SK-N-MC (cell line): ENCODE data around the gene CCDC28B.

Source experiments
- DNase-seq: peaks from one replicate; pipeline ENCODE4 v3.0.0-alpha.2; 2011; ENCODE audit warnings: low read depth, low spot score
- H3K27ac ChIP-seq: fragments of 200-600 bp; sonication (generic); 2 replicates; pipeline ENCODE4 v1.5.1; 2016; ENCODE audit warnings: mixed run types
- H3K36me3 ChIP-seq: fragments of 200-600 bp; sonication (generic); 2 replicates; pipeline ENCODE4 v1.6.1; 2017; ENCODE audit warnings: antibody characterized with exemption, low read length, mixed read lengths; ENCODE audit not compliant: insufficient read depth
- H3K4me3 ChIP-seq: fragments of 200-600 bp; sonication (generic); 2 replicates; pipeline ENCODE4 v1.5.1; 2016
- H3K9ac ChIP-seq: fragments of 200-600 bp; sonication (generic); 2 replicates; pipeline ENCODE4 v1.8.0; 2017; ENCODE audit warnings: mixed run types, mixed read lengths; ENCODE audit not compliant: insufficient read length
- H3K9me3 ChIP-seq: fragments of 200-600 bp; sonication (generic); 2 replicates; pipeline ENCODE4 v1.6.1; 2017; ENCODE audit warnings: low read depth, mild to moderate bottlenecking, antibody characterized with exemption, low read length, moderate library complexity, mixed read lengths
- EZH2 ChIP-seq: fragments of 200-600 bp; sonication (generic); IDR thresholded peaks from one replicate; pipeline ENCODE4 v1.6.1; 2017; ENCODE audit warnings: antibody characterized with exemption
- FOXP2 ChIP-seq: optimal IDR thresholded peaks from 2 replicates; pipeline ENCODE3; 2011; ENCODE audit warnings: mild to moderate bottlenecking, moderate library complexity; ENCODE audit not compliant: insufficient read depth; ENCODE audit errors: extremely low read length, control extremely low read depth
- POLR2AphosphoS5 ChIP-seq: IDR thresholded peaks from 2 replicates; pipeline ENCODE4 v1.6.1; 2012; ENCODE audit warnings: mild to moderate bottlenecking, low read depth, low read length, borderline replicate concordance

The CCDC28B gene

DNA sequence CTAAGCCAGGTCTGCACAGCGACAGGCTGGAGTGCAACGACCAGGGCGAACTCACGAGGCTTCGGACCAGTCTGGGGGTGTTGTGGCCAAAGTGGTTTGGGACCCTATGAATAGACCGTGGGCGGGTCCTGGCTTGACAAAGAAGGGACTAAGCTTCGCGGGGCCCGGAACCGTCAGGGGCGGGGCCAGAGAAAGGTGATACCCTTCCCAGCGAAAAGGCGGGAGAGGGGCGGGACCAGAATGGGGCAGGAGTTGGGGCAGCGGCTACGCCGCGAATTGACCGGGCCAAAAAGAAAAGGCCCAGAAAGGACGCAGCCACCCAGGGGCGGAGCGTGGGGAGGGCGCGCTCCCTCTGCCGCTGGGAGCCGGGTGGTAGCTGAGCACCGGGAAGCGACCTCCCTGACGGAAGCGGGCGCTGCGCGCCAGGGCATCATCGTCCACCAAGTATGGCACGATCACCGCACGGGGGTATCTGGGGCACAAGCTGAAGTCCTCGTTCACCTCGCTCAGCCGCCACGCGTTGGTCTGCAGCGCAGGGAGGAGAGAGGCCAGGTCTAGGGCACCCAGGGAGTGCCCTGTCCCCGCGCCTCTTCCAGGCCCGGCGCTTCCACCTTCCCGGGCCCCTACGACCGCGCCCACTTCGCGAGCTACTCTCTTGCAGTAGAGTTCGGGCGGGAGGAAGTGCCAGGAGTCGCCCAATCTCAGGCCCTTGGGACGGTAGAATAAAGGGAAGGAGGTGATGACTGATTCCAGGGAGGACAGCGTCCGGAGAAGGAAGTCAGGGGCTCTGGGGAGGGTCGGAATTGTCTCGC, 40.0 kb downstream of the CCDC28B start:
- H3K9me3 ChIP-seq = no peaks in the 10 kb centered on the region
- H3K9ac ChIP-seq = no peak overlapping the region
- TF ChIP-seq POLR2AphosphoS5 (no peak), FOXP2 (no peak), EZH2 (no peak)
- H3K27ac ChIP-seq = no peak overlapping the region
- H3K4me3 ChIP-seq = peak overlapping the region; percentile 48
- H3K36me3 ChIP-seq = no peaks in the 10 kb centered on the region
- DNase-seq = no peak

DNA sequence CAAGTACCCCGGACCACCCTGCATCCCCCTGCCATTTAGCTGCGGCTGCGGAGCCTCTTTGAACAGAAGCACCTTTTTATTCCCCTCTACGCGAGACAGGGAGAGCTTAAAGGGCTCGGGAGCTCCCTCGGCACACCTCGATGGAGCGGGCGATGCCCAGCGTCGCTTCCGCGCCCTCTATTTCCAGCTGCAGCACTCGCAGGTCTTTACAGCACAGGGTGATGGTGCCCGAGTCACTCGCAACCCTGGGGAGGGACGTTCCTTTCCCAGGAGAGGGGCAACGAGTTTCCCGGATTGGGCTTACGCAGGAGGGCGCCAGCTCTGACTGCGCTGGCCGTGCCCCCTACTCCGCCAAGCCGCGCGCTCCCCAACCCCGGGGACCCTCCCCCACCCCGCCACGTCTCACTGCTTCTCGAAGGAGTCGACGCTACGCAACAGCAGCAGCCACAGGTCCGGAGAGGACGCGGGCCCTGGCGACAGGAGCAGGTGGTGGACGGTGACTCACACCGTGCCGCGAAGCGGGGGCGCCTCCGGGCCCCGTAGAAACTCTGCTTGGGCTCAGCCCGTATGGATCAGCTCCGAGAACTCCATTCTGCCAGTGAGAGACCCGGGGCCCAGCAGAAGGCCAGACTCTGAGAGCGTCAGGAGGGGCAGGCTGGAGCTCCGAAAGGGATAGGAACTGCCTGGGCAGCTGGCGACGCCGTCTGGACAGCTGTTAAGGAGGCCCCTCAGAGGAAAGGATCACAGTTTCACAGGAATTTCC, 40.8 kb downstream of the CCDC28B start:
- H3K4me3 ChIP-seq = peak overlapping the region; percentile 48; the same call in 1 of the 2 replicates
- H3K9ac ChIP-seq = no peak overlapping the region
- no peak for DNase-seq
- TF ChIP-seq FOXP2 = no peak
- no peak for TF ChIP-seq EZH2
- TF ChIP-seq POLR2AphosphoS5 = no peak
- H3K9me3 ChIP-seq = no peaks in the 10 kb centered on the region
- H3K27ac ChIP-seq = no peak overlapping the region
- H3K36me3 ChIP-seq = no peaks in the 10 kb centered on the region

DNA sequence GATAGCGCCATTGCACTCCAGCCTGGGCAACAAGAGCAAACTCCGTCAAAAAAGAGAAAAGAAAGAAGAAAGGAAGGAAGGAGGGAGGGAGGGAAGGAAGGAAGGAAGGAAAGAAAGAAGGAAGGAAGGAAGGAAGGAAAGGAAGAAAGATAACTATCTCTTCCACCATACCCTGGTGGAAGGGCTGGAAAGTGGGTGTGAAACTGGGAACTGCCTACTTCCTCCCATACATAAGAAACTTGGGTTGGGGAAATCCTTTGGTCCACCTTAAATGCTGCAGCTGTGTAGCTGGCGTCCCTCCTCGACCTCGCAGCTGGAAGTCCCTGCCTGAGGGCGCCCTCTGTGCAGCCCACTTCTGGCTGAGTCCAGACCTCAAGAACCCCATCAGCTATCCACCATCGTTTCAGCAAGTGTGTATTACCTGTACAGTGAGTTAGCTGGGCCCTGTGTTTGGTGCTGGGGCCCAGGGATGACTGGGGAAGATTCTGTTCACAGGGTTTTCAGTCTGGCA, 42.0 kb downstream of the CCDC28B start:
- DNase-seq = no peak
- no peak overlapping the region for H3K9ac ChIP-seq

DNA sequence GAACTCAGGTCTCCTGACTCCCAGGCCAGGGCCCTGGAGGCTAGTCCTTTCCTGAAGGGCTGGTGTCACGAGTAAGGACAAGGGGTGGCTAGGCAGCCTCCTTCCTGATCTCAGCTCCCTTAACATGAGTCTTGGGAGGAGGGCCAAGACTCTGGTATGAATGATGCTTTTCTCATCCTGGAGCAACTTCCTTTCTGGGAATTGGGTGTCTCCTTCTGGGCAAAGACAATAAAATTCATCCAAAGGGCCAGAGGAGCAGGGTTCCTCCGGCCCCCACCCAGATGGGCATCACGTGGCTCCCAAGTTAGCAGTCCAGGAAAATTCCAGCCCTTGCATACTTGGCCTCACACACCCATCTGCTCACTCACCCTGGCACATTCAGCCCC, 46.5 kb downstream of the CCDC28B start, which contains the start of gene FAM167B:
Gene FAM167B (plus strand): TSS at position 335 of the 386 bp plus-strand sequence. CDS start 200 bp downstream, outside the sequence.
- DNase-seq = no peak

More for the DNA sequence above, 42.0 kb downstream of the CCDC28B start:
- Histone ChIP-seq H3K4me3 (no peak overlapping the region), H3K36me3 (no peaks in the 10 kb centered on the region), H3K27ac (no peak overlapping the region), H3K9me3 (no peaks in the 10 kb centered on the region)
- TF ChIP-seq EZH2 (no peak), FOXP2 (no peak), POLR2AphosphoS5 (no peak)

DNA sequence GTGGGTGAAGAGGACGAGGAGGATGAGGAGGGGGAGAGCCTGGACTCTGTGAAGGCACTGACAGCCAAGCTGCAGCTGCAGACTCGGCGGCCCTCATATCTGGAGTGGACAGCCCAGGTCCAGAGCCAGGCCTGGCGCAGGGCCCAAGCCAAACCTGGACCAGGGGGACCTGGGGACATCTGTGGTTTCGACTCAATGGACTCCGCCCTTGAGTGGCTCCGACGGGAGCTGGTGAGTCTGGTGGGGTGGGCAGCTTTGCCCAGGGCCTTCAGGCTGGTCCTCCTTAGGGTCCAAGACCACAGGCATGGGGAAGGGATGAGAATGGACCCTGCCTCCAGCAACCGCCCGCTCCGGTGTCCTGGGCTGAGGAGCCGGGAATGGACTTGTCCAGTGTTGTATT, 47.1 kb downstream of the CCDC28B start:
- no peak for DNase-seq
- TF ChIP-seq FOXP2 (no peak), POLR2AphosphoS5 (no peak), EZH2 (no peak)
- H3K27ac ChIP-seq = no peak overlapping the region
- H3K9ac ChIP-seq = no peak overlapping the region
- no peak overlapping the region for H3K4me3 ChIP-seq
- H3K9me3 ChIP-seq = no peaks in the 10 kb centered on the region
- H3K36me3 ChIP-seq = no peaks in the 10 kb centered on the region

More for the DNA sequence above, 46.5 kb downstream of the CCDC28B start, which contains the start of gene FAM167B:
- H3K9ac ChIP-seq = no peak within 1 kb of the TSS
- no peaks in the 10 kb centered on the region for H3K36me3 ChIP-seq
- no peaks in the 10 kb centered on the region for H3K9me3 ChIP-seq
- no peak within 1 kb of the TSS for H3K4me3 ChIP-seq
- TF ChIP-seq FOXP2 (no peak), EZH2 (no peak), POLR2AphosphoS5 (no peak)
- no peak within 1 kb of the TSS for H3K27ac ChIP-seq

DNA sequence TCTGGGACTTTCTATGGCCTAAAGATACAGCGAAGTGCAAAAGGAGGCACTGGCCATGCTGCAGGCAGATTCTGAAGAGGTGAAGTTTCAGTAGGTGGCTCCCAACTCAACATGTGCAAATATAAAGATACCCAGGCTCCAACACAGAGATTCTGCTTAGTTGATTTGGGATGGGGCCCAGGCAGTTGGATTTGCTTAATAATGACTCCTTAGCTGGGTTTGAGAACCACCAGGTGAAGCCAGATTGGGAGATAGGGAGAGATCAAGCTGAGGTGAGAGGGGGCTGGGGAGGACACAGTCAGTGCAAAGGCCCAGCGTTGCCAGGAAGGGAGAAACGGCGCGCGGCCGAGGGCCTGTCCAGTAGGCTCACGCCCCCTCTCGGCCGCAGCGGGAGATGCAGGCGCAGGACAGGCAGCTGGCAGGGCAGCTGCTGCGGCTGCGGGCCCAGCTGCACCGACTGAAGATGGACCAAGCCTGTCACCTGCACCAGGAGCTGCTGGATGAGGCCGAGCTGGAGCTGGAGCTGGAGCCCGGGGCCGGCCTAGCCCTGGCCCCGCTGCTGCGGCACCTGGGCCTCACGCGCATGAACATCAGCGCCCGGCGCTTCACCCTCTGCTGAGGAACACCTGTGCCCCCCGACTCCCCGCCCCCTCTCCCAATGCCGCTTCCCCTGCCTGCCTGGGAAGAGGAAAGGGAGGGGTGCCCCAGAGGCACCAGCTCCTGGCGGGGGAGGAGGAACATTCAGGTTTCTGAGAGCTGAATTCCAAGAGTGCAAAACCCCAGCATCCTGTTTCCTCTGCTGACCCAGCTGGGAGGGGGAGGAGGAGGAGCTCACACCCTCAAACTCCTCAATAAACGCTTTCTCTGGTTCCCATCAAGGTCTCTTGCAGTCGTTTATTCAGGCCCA, 47.8 kb downstream of the CCDC28B start:
- TF ChIP-seq POLR2AphosphoS5 (no peak), EZH2 (no peak), FOXP2 (no peak)
- no peak overlapping the region for H3K4me3 ChIP-seq
- no peak overlapping the region for H3K9ac ChIP-seq
- no peak overlapping the region for H3K27ac ChIP-seq
- H3K36me3 ChIP-seq = no peaks in the 10 kb centered on the region
- DNase-seq = no peak
- no peaks in the 10 kb centered on the region for H3K9me3 ChIP-seq

DNA sequence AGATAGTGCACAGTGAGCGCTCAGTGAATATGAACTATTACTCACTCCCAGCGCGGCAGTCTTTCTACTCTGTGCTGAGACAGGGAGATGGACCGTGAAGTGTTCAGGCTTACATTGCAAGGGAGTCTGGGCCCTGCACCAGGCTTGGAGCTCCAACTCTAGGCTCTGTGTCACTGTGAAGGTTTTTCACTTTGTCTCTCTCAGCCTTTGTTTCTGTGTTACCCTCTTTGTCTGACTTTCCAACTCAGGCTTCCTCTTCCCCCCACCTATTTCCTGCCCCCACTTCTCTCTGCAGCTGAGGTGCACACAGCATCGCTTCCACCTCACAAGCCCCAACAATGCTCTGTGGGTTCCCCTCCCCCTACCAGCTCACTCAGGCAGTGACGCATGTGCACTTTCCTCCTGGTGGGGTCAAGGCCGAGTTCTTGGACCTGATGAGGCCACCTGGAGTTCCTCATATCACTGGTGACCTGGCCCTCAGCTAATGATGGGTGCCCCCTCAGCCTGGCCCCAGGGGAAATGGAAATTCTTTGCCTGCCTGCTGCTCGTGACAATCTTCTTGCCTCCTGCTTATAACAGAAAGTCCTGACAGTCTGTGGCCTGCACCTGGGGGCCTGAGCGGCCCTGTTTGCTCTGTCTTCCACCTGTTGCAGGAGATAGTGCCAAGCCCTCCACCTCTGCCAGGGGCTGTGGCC, 49.6 kb downstream of the CCDC28B start:
- H3K36me3 ChIP-seq = no peaks in the 10 kb centered on the region
- no peak for DNase-seq
- H3K4me3 ChIP-seq = no peak overlapping the region
- H3K9ac ChIP-seq = no peak overlapping the region
- no peak overlapping the region for H3K27ac ChIP-seq
- H3K9me3 ChIP-seq = no peaks in the 10 kb centered on the region
- no peak for TF ChIP-seq EZH2
- no peak for TF ChIP-seq POLR2AphosphoS5
- no peak for TF ChIP-seq FOXP2

DNA sequence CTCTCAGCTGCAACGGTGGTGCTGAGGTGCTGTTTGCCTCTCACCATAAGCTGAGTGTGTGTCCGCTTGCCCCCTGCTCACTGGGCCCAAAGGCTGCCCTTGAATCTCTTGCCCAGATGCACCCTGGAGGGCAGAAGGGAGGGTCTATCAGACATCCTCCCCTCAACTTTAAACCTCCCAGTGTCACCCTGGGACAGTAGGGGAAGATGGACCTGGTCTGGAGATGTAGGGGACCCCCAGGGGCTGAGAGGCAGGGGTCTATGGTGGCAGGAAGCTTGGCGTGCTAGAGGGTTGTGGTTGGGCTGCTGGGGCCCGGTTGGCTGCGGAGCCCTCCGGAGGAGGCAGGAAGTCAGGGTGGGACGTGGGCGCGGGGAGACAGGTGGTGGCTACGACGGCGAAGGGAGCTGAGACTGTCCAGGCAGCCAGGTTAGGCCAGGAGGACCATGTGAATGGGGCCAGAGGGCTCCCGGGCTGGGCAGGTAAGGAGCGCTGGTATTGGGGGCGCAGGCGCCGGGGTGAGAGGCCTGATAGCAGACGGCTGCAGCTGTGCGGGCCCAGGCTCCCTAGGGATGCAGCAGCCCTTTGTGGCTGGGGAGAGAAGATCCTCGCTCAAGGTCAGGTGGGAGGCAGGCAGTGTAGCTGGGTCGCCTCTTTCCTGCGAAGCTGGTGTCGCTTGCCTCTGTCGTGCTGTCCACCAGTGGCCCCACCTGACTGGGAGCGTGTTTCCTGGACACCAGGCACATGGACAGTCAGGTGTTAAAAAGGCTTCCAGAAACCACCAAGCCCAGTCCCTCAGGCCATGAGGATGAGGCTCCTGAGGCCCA, 50.7 kb downstream of the CCDC28B start, which contains the start of gene LCK:
Gene LCK (plus strand): TSS at position 373 of the 824 bp plus-strand sequence. CDS start 23,065 bp downstream, outside the sequence.
- H3K36me3 ChIP-seq = no peaks in the 10 kb centered on the region
- H3K9ac ChIP-seq = no peak within 1 kb of the TSS
- no peak within 1 kb of the TSS for H3K4me3 ChIP-seq
- H3K27ac ChIP-seq = no peak within 1 kb of the TSS
- H3K9me3 ChIP-seq = no peaks in the 10 kb centered on the region
- TF ChIP-seq POLR2AphosphoS5 (no peak), EZH2 (no peak), FOXP2 (no peak)
- DNase-seq = no peak
